Germinal center (tissue), 1 donor: ENCODE measurements around the gene CENPQ.

Experiments
- DNase-seq: peaks from one replicate; pipeline ENCODE4 v3.0.0; 2012; ENCODE audit warnings: mixed read lengths, low spot score

CENPQ gene

GRCh38 chr6:49541936-49542335, 78.8 kb downstream of the CENPQ start:
- DNase-seq: no peak
